Head of caudate nucleus (tissue), 42 donors: ENCODE results near the gene ANKRD42.

ENCODE experiments used
- DNase-seq, 42 donors: peaks; one replicate each; pipeline versions ENCODE4 v3.0.0 to v3.0.0-alpha.2; 2020 to 2021; ENCODE audit warnings: mixed read lengths in 7 of 42
- intact Hi-C: fragments of 100-400 bp; cut with DNase I; formaldehyde crosslinking; loops from one replicate; pipeline ENCODE4 v1.15.0; 2022

The ANKRD42 gene

GRCh38 chr11:83275888-83276641 is 82.6 kb downstream of the ANKRD42 start:
- DNase-seq = no peak
- intact Hi-C loops = no loop called here

- intact Hi-C loops = no loop called here
- DNase-seq = no peak
Observed at GRCh38 chr11:83278351-83278750, 84.8 kb downstream of the ANKRD42 start.

GRCh38 chr11:83280256-83280655 is 86.7 kb downstream of the ANKRD42 start:
- DNase-seq = no peak
- intact Hi-C loops = loop anchor here (10.0 kb wide), 2 partner anchors 375 to 445 kb away; partner anchors contain the start of genes DDIAS and PRCP

GRCh38 chr11:83282084-83282716 is 88.7 kb downstream of the ANKRD42 start:
- intact Hi-C loops = loop anchor here (10.0 kb wide), 2 partner anchors 377 to 443 kb away; partner anchors contain the start of genes DDIAS and PRCP
- DNase-seq = no peak

- DNase-seq = no peak
- intact Hi-C loops = loop anchor here (10.0 kb wide), 2 partner anchors 380 to 440 kb away; partner anchors contain the start of genes DDIAS and PRCP
Observed at GRCh38 chr11:83284501-83285150, 91.1 kb downstream of the ANKRD42 start.

GRCh38 chr11:83285151-83285770 is 91.7 kb downstream of the ANKRD42 start:
- no peak for DNase-seq

GRCh38 chr11:83285771-83286528 is 92.4 kb downstream of the ANKRD42 start, which contains the start of gene CCDC90B:
CCDC90B (minus strand) TSS chr11:83286367; CDS start chr11:83285972, 395 bp downstream.
- peak; percentile 94 to 99 (median 98) for DNase-seq
- intact Hi-C loops = loop anchor here (10.0 kb wide), 2 partner anchors 381 to 439 kb away; partner anchors contain the start of genes DDIAS and PRCP

More at GRCh38 chr11:83285151-83285770, 91.7 kb downstream of the ANKRD42 start:
- intact Hi-C loops = loop anchor here (10.0 kb wide), 2 partner anchors 380 to 440 kb away; partner anchors contain the start of genes DDIAS and PRCP

- intact Hi-C loops = loop anchor here (10.0 kb wide), 2 partner anchors 383 to 437 kb away; partner anchors contain the start of genes DDIAS and PRCP
- no peak for DNase-seq
Observed at GRCh38 chr11:83287631-83288030, 94.1 kb downstream of the ANKRD42 start.

- peak in 31 of 42 donors; percentile 20 to 90 (median 66) for DNase-seq
- intact Hi-C loops = loop anchor here (5.0 kb wide), 1 partner anchor 524 kb away; no protein-coding TSS in a partner anchor
Observed at GRCh38 chr11:83292709-83293456, 99.4 kb downstream of the ANKRD42 start.

GRCh38 chr11:83293457-83293774 is 99.9 kb downstream of the ANKRD42 start:
- intact Hi-C loops = loop anchor here (5.0 kb wide), 1 partner anchor 524 kb away; no protein-coding TSS in a partner anchor

GRCh38 chr11:83294208-83294607 is 100.7 kb downstream of the ANKRD42 start:
- intact Hi-C loops = loop anchor here (5.0 kb wide), 1 partner anchor 523 kb away; no protein-coding TSS in a partner anchor
- no peak for DNase-seq

More at GRCh38 chr11:83293457-83293774, 99.9 kb downstream of the ANKRD42 start:
- no peak for DNase-seq
